ENCODE results near the gene SSBP2. TPM values are rescaled to one million over a fixed set of nuclear protein-coding genes. Genes with fewer than 3 reads are reported as not detected.

Gene SSBP2
- total RNA-seq = 10 to 100 TPM; 18.1 to 31.4 TPM

- no peaks in the 10 kb centered on the region for H3K36me3 ChIP-seq (replicated peaks in 1 of 2; ENCODE audit: insufficient read depth in 1 of 2, low read depth in 2 of 2)
- peak within 1 kb of the TSS; percentile 96 to 99 (median 98) for H3K27ac ChIP-seq
- H3K4me1 ChIP-seq = peaks cover 42% of the 10 kb centered on the region
- DNase-seq (peak; percentile 99 to 100 (median 99)), ATAC-seq (peak; percentile 91)
- peak within 1 kb of the TSS; percentile 70 to 89 for H3K4me3 ChIP-seq
- WGBS, 2 donors = 1% methylated on average over 24 to 73 of the region's 73 CpGs
- H3K27me3 ChIP-seq = no peaks in the 10 kb centered on the region
- TF ChIP-seq POLR2A (IDR thresholded peaks at IDR 0.05) = peak; percentile 75 to 86 (median 83)
- TF ChIP-seq, protein P1, sequence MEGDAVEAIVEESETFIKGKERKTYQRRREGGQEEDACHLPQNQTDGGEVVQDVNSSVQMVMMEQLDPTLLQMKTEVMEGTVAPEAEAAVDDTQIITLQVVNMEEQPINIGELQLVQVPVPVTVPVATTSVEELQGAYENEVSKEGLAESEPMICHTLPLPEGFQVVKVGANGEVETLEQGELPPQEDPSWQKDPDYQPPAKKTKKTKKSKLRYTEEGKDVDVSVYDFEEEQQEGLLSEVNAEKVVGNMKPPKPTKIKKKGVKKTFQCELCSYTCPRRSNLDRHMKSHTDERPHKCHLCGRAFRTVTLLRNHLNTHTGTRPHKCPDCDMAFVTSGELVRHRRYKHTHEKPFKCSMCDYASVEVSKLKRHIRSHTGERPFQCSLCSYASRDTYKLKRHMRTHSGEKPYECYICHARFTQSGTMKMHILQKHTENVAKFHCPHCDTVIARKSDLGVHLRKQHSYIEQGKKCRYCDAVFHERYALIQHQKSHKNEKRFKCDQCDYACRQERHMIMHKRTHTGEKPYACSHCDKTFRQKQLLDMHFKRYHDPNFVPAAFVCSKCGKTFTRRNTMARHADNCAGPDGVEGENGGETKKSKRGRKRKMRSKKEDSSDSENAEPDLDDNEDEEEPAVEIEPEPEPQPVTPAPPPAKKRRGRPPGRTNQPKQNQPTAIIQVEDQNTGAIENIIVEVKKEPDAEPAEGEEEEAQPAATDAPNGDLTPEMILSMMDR (IDR thresholded peaks at IDR 0.05) = peak in 3 of 7 experiments; percentile 16 to 26 (median 18)
- intact Hi-C loops (cut with DNase I) = loop anchor here (5.0 kb wide), 1 partner anchor 101 kb away; no protein-coding TSS in a partner anchor
- H3K9me3 ChIP-seq = no peaks in the 10 kb centered on the region
Observed at GRCh38 chr5:81751009-81751835, at the start of gene SSBP2. TSS of gene SSBP2 (minus strand) at chr5:81751097. CDS start at chr5:81751042, 55 bp downstream.

- no peak overlapping the region for H3K27ac ChIP-seq
- H3K4me3 ChIP-seq = no peak overlapping the region
- no peaks in the 10 kb centered on the region for H3K27me3 ChIP-seq
- TF ChIP-seq POLR2A (IDR thresholded peaks at IDR 0.05) = no peak
- TF ChIP-seq, protein P1 (IDR thresholded peaks at IDR 0.05) = no peak
- intact Hi-C loops (cut with DNase I) = loop anchor here (10.0 kb wide), 1 partner anchor 49 kb away; no protein-coding TSS in a partner anchor
- ATAC-seq = no peak
- H3K36me3 ChIP-seq (replicated peaks in 1 of 2; ENCODE audit: insufficient read depth in 1 of 2, low read depth in 2 of 2) = no peaks in the 10 kb centered on the region
- H3K4me1 ChIP-seq = no peaks in the 10 kb centered on the region
- DNase-seq = no peak
- WGBS, 2 donors = 75 to 92% methylated on average over 1 of the region's 1 CpG
- peaks cover 0 to 3% (median 0%) of the 10 kb centered on the region in 3 donors for H3K9me3 ChIP-seq
Observed at GRCh38 chr5:81795666-81796065, 44.8 kb upstream of the SSBP2 start.

- TF ChIP-seq POLR2A (IDR thresholded peaks at IDR 0.05) = no peak
- TF ChIP-seq, protein P1 (IDR thresholded peaks at IDR 0.05) = no peak
- no peaks in the 10 kb centered on the region for H3K4me1 ChIP-seq
- no peaks in the 10 kb centered on the region for H3K36me3 ChIP-seq (replicated peaks in 1 of 2; ENCODE audit: insufficient read depth in 1 of 2, low read depth in 2 of 2)
- peaks cover 0 to 3% (median 0%) of the 10 kb centered on the region in 3 donors for H3K9me3 ChIP-seq
- no peak overlapping the region for H3K4me3 ChIP-seq
- intact Hi-C loops (cut with DNase I) = loop anchor here (10.0 kb wide), 1 partner anchor 51 kb away; no protein-coding TSS in a partner anchor
- ATAC-seq = no peak
- no peaks in the 10 kb centered on the region for H3K27me3 ChIP-seq
- no peak for DNase-seq
- WGBS, 2 donors = 50% methylated on average over 4 of the region's 4 CpGs
- no peak overlapping the region for H3K27ac ChIP-seq
Observed at GRCh38 chr5:81794226-81794625, 43.3 kb upstream of the SSBP2 start.

- ATAC-seq = no peak
- H3K4me3 ChIP-seq = no peak overlapping the region
- TF ChIP-seq, protein P1 (IDR thresholded peaks at IDR 0.05) = no peak
- TF ChIP-seq POLR2A (IDR thresholded peaks at IDR 0.05) = no peak
- H3K36me3 ChIP-seq (replicated peaks in 1 of 2; ENCODE audit: insufficient read depth in 1 of 2, low read depth in 2 of 2) = no peaks in the 10 kb centered on the region
- H3K27me3 ChIP-seq = no peaks in the 10 kb centered on the region
- no peak overlapping the region for H3K27ac ChIP-seq
- intact Hi-C loops (cut with DNase I) = loop anchor here (10.0 kb wide), 1 partner anchor 54 kb away; no protein-coding TSS in a partner anchor
- DNase-seq = no peak
- WGBS, 2 donors = 82 to 84% methylated on average over 9 of the region's 9 CpGs
- peaks cover 22% of the 10 kb centered on the region for H3K4me1 ChIP-seq
- no peaks in the 10 kb centered on the region for H3K9me3 ChIP-seq
Observed at GRCh38 chr5:81790336-81790735, 39.4 kb upstream of the SSBP2 start.
